ENCODE measurements around the gene PDGFC.

Gene PDGFC

DNA sequence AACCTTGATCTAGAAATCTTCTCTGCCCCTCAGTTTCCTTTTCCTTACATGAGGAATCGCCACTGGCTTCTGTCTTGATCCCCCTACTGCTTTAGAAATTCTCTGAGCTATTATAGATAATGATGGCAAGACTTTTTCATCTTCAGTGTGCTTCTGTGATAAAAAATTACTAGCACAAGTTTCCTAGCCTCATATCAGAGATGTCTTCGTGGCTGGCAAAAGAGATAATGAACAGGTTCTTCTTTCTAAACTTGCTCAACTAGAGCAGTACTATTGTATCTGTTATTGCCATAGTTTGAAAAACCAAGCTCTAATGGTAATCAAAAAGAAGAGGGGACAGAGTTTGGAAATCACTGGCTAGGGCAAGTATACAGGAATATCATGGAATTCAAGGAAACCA lies 4.1 kb upstream of the PDGFC start:
- in situ Hi-C loops (cut with MboI; ENCODE audit: low sequenced_read_pairs), result no loop called here

GRCh38 chr4:156974264-156974663 lies 2.7 kb upstream of the PDGFC start:
- in situ Hi-C loops (cut with MboI; ENCODE audit: low sequenced_read_pairs), result no loop called here

- in situ Hi-C loops (cut with MboI; ENCODE audit: low sequenced_read_pairs), result no loop called here
Observed at GRCh38 chr4:156972379-156973015, 898 bp upstream of the PDGFC start.

DNA sequence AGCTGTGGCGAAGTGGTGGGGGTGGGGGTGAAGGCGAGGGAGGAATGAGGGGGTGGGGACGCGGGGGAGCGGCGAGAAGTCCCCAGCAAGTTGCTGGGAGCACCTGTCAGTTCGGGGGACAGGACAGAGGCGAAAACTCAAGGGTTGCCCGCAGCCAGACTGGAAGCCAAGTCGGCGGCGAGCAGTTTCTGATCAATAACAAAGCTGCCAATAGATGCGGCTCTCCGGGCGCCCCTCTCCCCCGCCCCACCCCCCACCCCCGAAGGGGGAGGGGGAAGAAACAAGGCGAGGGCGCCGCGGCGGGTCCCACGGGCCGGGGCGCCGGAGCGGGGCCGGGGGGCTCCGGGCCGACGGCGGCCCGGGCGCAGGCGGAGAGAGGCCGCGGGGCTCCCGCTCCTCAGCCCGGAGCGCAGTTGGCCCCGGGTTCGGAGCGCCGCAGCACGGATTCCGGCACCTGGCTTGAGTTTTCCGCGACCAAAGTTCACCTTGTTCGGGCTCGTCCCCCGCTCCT lies 379 bp downstream of the PDGFC start:
- in situ Hi-C loops (cut with MboI; ENCODE audit: low sequenced_read_pairs), result no loop called here

DNA sequence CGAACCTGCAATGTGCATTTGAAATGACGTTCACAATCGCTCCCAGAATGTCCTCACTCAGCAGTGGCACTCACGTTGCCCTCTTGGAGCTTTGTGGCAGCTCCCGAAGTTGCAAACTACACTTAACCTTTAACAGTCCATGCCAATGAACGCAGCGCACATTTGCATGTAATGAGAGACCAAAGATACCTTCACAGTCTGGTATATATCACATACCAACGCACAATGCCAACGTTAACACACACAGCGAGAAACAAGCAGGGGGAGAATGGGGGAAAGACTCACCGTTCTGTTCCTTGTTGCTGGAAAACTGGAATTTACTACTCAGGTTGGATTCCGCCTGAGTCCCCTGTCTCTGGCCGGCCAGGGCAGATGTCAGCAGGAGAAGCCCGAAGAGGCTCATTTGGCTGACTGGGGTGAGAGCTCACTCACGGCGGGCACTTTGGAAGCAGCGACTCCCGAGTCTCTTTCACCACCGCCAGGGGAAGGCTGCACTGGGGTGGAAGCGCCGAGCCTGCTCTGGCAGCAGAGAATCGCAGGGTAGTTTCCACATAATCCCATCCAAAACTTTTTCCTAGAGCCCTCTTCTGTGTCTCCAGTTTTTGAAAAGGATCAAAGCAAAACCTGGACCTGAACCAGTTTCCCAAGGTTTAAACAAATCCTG lies 966 bp downstream of the PDGFC start:
- in situ Hi-C loops (cut with MboI; ENCODE audit: low sequenced_read_pairs), result no loop called here

- in situ Hi-C loops (cut with MboI; ENCODE audit: low sequenced_read_pairs), result no loop called here
Observed at GRCh38 chr4:156969911-156970310, 1.7 kb downstream of the PDGFC start.

DNA sequence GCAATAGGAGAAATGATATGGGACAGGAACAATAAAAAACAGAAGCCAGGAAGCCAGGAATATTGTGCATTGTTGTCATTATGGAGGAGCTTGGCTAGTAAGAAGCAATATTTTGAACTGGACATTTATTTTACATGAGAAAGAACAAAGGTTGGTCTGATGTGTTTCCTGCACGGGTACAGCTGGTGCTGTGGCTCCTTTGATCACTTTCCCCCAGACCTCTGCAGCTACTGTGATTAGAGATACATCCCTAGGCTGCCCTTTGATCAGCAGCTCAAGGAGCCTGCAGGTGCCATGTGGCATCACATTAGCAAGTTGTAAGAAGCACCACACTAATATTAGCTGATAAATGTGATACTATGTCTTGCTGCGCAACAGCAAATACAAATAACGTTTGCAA lies 2.5 kb downstream of the PDGFC start:
- in situ Hi-C loops (cut with MboI; ENCODE audit: low sequenced_read_pairs), result no loop called here

DNA sequence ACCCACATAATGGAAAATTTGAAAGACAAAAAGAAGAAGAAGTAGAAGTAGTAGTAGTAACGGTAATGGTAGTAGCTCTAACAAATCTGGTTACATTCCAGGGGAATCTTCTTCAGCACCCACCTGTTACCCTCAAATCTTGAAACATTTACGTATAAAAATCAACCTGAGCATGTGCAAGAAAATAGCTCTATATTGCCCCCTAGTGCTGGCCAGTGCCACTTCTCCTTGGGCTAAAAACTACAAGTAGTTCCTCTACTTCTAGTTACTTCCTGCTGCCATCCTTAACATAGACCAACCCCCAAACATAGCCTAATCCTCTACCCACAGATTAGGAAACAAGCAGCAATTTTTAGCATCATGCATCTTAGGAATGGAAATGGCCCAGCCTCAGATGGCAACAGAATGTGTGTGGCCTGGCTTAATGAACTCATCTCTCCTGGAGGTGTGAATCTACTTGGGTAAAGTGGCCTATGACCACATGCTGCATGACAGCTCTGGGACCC lies 3.1 kb downstream of the PDGFC start:
- in situ Hi-C loops (cut with MboI; ENCODE audit: low sequenced_read_pairs), result no loop called here

DNA sequence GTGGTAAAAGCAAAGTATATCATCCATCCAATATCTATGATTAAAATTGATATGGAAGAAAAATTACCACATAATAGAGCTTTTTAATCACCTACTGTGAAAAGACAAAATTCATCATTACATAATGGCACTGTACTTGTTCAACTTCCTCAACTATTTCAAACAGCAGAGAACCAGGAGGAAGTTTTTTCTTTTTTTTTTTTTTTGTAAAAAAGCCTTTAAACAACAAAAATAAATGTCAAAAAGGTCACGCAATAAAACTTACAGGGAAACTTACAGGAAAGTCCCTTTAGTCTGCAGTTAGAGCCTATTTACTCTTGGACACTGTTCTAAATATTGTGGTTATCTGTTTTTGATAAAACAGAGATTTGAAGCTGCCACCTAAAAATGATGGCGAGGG lies 4.8 kb downstream of the PDGFC start:
- in situ Hi-C loops (cut with MboI; ENCODE audit: low sequenced_read_pairs), result no loop called here

DNA sequence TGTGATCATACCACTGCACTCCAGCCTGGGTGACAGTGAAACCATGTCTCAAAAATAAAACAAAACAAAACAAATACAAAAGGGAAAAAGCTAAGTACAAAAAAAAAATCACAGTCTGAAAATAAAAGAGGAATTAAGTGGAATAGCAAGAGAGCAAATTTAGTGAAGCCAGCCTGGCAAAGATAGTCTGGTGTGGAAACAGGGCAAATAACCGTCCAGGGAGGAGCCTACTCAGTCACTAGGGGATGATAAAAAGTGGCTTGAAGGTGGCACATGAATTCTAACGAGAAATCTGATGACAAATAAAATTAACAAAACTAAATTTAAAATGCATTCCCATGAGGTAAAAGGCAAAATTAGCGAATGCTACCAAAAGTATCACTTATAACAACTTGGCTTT lies 8.2 kb downstream of the PDGFC start:
- in situ Hi-C loops (cut with MboI; ENCODE audit: low sequenced_read_pairs), result no loop called here

DNA sequence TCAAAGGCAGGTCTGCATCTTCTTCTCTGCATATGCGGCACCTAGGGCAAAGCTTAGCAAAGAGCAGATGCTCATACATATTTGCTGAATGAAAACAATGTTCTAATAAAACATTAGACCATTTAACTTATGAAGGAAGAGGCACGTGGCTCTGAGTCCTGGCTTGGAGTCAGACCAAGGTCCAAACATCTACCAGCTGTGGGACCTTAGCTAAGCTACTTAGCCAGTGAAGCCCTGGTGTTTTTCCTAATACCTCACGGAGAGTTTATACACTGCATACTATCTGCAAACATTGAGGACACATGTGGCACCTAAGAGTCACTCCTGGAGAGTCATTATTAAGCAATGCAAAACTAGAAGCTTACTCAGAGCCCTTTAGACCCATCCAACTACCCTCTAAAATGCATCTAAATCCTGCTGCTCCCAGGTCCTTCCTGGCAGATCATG lies 9.0 kb downstream of the PDGFC start:
- in situ Hi-C loops (cut with MboI; ENCODE audit: low sequenced_read_pairs), result no loop called here

- in situ Hi-C loops (cut with MboI; ENCODE audit: low sequenced_read_pairs), result no loop called here
Observed at GRCh38 chr4:156962058-156962358, 9.6 kb downstream of the PDGFC start.

DNA sequence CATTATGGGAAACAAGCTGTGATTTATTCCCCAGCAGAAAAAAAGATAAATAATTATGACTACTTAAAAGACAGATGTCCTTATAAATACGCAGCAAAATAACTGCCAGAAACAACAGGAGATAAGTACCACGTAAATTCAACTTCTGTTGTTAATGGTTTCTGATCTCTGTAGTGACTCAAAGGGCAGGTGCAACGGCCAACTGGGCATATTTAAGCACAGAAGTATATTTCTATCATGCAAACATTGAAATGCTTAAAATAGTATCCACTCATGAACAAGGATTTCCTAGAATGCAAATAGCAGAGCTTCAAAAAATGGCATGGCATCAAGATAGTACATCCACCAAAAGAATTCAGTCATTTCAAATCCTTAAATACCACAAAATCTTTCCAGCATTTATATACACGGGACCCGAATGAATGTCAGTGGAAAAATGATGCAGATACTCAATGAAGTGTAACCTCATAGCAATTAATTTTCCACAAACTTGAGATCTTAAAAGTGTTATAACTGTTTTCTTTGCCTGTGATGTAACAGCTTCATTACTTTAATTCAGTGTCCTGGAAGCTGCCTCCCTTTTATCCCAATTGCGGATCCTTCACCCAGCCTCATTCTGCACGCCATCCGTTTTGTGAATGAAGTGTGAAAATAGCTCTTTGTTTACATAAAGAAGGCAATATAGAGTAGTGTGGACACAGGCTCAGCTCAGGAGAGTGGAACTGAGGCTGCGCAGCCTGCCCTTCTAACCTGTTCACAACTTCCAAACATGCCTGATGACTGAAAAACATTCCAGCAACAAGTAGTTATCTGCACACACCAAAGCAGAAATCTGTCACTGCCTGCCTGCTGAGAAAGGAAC lies 10.2 kb downstream of the PDGFC start:
- in situ Hi-C loops (cut with MboI; ENCODE audit: low sequenced_read_pairs), result no loop called here

DNA sequence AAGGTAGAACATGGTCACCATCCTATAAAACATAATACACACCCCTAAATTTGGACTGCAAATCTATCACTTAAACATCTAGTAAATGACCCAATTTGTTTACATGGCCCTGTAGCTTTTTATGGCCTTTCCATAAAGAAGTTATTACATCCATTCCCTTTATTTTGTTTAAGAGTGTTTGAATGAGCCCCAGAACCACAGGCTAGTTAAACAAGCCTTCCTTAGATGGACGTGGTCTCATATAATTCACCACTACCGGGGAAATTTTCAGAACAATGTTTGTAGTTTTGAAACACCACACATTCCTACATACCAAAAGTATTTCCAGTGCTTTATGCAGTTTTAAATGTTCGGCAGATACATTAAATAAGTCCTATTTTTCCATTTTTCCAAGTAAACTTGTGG lies 12.3 kb downstream of the PDGFC start:
- in situ Hi-C loops (cut with MboI; ENCODE audit: low sequenced_read_pairs), result no loop called here

GRCh38 chr4:156958276-156959074 lies 13.1 kb downstream of the PDGFC start:
- in situ Hi-C loops (cut with MboI; ENCODE audit: low sequenced_read_pairs), result no loop called here

DNA sequence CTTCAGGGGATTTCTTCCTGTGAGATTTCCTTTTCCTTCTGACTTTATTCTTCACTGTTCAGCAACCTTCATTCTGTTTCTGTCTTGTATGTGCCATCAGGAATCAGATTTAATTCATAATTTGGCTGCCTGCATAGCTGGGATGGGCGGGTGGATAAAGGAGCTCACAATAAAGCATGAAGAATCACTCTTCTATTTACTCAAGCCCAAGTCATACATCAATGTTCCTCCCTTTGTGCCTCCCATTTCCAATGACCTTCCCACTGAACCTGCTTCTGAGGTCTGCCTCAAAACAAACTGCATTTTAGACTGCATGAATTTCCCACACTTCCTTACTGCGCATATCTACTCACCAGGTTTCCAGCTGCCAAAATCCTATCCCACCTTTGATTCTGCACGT lies 14.0 kb downstream of the PDGFC start:
- in situ Hi-C loops (cut with MboI; ENCODE audit: low sequenced_read_pairs), result no loop called here

GRCh38 chr4:156956826-156957368 lies 14.7 kb downstream of the PDGFC start:
- in situ Hi-C loops (cut with MboI; ENCODE audit: low sequenced_read_pairs), result no loop called here

DNA sequence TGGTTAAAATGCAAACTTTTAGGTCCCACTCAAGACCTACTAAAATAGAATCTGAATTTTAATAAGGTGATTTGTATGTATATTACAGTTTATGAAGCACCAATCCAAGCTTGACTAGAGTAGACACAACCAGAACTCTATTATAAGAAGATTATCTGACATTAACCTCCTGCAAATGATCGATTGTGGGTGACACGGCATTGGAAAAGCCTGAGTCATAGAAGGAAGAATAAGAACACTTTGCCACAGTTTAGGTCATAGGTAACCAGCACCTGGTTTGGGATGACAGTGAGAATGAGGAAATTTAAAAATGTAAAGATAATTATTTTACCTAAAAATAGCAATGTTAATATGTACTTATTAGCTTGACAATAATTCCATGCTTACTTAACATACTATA lies 15.2 kb downstream of the PDGFC start:
- in situ Hi-C loops (cut with MboI; ENCODE audit: low sequenced_read_pairs), result no loop called here

GRCh38 chr4:156954587-156954986 lies 17.0 kb downstream of the PDGFC start:
- in situ Hi-C loops (cut with MboI; ENCODE audit: low sequenced_read_pairs), result no loop called here

DNA sequence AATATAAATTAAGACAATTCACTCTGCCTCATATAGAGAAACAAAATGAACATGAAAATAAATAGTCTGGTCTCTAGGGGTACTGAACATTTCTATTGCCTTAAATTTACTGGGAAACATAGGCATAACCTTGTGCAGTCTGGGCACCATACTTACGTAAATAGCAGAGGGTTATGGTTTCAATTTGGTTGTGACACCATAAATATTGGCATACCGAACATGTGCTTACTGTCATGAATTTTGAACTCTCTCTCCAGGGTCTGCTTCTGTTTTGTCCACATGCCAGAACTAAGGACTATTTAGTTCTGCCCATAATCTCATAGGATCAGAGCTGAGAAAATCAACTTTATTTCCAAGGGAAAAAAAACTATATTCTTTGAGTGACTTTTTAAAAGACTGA lies 17.6 kb downstream of the PDGFC start:
- in situ Hi-C loops (cut with MboI; ENCODE audit: low sequenced_read_pairs), result no loop called here

- in situ Hi-C loops (cut with MboI; ENCODE audit: low sequenced_read_pairs), result no loop called here
Observed at GRCh38 chr4:156953001-156953400, 18.6 kb downstream of the PDGFC start.

Measured in HL-60/S4 treated with retinoic acid at 250 ng/mL for 4 days and 3 days (cell line).